GM11168 (cell line): ENCODE results near the gene CST9L.
"Not testable (repeated sequence)": the region's sequence is repeated elsewhere in the genome, so short reads cannot be mapped to it uniquely, and the experiment has no call there.

Source experiments
- in situ Hi-C: fragments of 300-500 bp; cut with MboI; formaldehyde crosslinking; loops from one replicate; pipeline ENCODE4 v1.12.0; 2022; ENCODE audit warnings: low sequenced_read_pairs; ENCODE audit not compliant: unreplicated experiment

The CST9L gene

DNA sequence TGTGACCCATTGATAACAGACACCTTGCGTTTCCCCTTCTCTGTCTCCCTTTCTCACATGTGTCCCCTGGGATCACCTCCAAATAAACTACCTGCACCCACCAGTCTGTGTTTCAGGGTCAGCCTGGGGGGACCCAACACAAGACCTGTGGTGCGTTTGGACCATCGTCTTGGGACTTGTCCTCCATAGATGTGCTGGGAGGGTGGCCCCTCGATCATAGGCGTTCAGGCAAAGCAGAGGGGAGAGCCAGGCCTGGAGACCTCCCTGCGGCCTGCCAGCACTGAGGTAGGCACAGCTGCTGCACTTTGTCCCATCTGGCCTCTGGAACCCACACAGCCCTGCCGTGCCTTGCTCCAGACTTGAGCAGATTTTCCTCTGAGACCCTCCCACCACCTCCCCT lies 19.3 kb upstream of the CST9L start:
- in situ Hi-C loops, result no loop called here

DNA sequence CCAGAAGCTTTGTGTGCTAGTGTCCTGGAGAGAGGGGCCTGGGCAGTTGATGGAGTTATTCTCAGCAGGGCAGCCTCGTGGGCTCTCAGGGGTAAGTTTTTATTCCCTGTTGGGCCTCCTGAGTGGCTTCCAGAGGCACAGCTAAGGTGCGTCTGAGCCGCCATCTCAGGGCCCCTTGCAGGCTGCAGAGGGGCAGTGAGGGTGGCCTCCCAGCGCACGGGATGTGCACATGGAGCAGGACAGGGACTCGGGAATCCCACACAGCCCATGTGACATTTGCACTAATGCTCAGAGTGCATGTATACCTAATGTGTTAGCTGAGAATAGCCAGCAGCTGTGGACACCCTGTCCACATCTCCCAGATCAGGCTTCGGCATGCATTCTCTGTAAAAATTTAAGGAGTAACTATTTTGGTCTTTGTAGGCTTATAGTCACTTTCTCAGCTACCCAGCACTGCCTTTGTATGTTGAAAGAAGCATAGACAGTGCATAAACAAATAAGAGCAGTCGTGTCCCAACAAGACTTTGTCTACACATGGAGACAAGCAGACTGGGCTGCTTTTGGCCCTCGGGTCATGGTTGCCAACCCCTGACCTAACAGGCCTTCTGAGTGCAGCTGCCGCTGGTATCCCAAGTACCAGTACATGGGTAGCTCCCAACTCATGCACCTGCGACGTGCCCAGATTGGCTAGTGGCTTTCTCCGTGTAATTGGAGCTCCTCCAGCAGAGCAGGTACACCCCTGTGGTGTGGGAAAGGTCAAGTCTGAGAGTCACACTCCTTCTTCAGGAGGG lies 18.6 kb upstream of the CST9L start:
- in situ Hi-C loops, result no loop called here

DNA sequence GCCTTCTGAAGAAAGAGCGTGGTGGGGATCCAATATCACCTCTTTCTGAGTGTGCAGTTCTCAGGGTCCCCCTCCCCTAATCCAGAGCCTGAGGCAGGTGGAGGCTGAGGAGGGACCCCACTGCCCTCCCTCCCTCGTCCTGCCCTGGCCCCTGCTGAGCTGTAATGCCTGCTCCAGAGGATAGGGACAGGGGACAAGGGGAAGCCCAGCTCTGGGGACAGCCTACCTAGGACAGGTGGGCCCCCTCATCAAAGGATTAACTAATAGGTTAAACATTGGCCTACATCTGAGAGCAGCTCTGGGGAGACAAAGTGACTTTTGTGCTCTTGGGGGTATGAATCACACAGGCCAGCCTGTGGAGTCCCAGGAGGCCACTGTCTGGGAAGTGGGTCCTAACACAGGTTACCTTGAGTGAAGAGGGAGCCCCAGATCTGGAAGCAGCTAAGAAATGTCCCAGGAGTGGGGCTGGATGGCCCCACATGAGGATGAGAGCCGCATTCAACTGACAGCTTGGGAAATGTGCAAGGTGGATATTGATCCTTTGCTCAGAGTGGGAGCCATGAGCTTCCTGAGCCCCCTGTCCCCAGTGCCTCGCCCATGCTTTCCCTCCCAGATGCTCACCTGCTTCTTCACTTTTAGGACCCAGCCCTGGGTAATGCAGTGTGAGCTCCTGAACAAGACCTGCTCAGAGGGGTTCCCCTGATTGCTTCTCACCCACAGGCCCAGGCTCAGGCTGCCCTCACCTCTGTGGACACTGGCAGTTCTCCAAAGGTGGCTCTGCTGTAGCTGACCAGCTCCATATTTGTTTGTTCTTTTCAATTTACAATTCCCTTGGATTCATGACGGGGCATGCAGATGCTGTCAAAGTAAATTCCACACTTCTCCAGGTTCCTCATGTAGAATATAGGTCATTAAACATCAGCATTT lies 17.8 kb upstream of the CST9L start:
- in situ Hi-C loops, result no loop called here

DNA sequence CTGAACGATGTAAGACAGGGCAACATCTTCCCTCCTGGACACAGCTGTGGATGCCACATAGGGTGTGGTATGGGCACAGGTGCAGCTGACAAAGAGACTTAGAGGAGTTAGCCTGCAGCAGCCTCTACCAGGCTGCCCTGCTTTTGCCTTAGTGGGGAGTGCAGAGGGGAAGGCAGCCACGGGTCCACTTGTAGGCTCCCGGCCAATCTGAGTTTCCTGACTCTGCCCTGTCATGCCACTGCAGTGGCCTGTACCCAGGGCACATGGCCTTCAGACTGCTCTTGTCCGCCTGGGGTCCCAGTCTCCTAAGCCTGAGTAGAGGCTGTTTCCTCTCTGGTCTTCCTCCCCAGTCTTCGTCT lies 17.1 kb upstream of the CST9L start:
- in situ Hi-C loops, result no loop called here

DNA sequence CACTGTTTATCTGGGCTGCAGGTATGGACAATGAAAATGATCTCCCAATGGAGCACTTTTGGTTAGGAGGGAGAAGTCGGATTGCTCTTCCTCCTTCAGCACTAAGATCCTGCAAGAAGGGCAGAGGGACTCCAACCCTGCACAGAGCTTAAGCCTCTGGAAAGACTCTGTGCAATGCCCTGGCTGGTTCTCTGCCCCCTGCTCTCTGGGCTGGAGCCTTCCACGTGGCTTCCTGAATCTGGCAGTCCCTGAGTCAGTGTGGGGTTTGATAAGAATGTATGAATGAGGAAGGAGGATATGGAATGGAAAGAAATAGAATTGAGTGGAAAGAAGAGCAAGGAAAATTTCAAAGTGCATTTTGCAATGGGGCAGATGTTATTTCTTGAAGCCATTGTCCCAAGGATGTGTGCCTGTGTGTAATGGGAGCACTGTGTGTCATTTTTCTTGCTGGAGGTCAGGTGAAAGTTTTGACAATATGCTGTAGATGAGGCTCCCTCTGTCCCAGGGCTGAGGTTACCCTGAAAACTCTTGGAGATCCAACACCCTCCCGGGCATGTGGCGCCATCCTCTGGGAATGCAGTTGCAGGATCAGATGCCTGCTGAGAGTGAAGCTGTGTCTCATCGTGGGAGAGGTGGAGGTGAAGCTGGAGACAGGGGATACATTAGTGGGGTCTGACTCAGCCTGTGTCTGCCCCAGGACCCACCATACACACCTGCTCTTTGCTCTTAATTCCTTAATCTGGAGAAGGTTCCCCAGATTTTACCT lies 16.3 kb upstream of the CST9L start:
- in situ Hi-C loops, result no loop called here

DNA sequence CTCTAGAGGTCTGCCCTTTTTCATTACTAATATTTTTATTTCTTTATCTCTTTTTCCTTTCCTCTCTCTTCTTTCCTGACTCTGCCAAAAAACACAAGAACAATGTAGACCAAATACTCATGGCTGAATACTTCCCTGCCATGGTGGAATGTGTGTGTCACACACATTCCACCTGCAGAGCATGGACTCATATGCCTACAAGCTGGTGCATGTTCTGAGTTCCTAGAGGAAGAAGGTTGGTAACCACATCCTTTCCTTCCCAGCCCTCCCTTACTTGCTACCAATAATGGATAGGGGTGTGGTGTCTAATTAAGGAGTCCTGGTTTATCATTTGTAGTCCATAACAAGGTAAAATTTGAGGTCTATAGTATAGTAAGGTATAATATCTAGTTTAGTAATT lies 15.2 kb upstream of the CST9L start:
- in situ Hi-C loops, result no loop called here

DNA sequence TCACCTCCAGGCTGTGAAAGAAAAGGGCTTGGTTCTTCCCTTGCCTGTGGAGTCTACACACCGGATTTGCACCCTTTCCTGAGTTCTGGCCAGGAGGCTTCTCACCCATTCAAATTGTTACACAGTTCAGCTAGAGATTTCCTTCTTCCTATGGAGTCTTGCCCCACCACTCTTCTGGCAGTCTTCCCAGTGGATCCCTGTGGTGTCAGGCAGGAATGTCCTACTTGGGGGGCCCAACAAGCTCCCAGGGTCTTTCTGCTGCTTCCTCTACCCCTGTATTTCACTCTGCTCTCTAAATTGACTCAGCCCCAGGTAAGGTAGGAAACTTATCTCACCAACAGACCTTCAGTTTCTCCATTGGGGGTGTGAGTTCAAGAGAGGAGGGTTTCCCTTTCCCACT lies 14.0 kb upstream of the CST9L start:
- in situ Hi-C loops, result no loop called here

DNA sequence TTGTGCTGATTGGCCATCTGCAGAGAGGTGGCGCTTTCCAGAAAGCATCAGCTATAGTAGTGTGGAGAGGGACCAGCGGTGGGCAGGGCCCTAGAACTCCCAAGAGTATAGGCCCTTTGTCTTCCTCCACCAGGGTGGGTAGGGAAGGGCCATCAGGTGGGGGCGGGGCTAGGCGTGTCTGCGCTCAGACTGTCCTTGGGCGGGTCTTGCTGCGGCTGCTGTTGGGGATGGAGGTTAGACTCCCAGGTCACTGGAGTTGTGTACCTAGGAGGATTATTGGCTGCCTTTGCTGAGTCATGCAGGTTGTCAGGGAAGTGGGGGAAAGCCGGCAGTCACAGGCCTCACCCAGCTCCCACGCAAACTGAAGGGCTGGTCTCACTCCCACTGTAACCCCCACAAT lies 13.5 kb upstream of the CST9L start:
- in situ Hi-C loops, result not testable (repeated sequence)

DNA sequence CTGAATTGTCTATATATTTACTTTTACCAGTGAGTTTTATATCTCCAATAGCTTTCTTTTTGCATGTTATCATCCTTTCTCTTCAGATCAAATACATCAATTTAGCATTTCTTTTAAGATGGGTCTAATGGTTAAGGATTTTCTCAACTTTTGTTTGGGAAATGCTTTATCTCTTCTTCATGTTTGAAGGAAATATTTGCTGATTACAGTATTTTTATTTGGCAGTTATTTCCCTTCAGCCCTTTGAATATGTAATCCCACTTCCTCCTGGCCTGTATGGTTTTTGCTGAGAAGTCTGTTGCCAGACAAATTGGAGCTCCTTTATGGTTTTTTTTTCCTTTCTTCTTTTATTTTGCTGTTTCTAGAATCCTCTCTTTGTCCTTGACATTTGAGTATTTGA lies 6.7 kb upstream of the CST9L start:
- in situ Hi-C loops, result no loop called here

DNA sequence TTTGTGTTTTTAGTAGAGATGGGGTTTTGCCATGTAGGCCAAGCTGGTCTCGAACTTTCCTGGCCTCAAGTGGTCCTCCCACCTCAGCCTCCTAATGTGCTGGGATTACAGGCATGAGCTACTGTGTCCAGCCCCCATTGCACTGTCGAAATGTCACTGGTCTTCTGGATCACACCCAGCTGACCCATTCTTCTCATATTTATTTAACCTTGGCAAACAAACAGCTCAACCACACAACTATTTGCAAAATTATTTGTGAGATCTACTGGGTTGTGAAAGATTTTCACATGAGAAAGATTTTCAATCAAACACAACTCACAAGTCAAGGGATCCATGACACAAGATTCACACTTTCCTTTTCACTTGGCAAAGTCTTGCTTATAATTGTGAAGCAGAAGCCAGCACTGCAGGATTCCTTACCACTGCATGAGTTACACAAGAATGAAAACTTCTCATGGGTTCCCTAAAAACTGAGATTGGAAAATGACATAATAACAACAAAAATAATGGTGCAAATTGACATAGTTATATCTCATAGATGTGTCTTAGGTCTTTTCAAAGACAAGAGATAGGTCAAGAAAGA lies 2.0 kb upstream of the CST9L start:
- in situ Hi-C loops, result no loop called here

DNA sequence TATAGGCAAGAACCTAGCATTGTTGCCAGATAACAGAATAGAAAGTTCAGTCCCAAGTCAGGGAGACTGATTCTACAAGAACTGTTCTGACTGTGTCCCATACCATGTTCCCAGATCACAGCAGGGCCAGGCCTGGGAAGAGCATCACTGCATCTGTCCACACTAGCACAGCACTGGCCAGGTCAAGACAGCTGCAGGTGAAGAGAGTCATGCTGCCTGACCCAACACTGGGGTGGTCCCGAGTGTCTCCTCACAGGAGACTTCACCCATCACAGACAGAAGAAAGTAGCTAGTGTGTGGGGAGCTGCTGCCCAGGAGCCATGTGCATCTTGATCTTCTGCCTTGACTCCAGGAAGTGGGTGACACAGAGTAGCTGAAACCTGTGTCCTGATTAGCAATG lies 1.3 kb upstream of the CST9L start:
- in situ Hi-C loops, result loop anchor here (10.0 kb wide), 1 partner anchor 75 kb away; the partner anchor contains the start of gene CST8

DNA sequence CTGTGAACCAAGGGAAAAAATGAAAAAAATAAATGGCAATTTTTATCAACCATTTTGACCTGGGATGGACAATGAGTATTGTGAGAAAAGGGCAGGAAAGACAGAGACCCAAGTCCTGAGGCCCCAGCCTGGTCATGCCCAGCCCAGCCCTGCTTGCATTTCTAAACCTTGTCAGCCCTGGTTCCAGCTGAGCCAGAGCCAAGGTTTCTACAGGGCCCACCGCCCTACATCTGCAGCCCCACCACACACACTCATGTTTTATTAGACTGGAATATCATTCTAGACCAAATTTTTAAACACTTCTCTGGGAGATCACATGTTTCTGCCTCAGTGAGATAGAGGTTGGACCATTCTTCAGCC lies 667 bp upstream of the CST9L start:
- in situ Hi-C loops, result loop anchor here (10.0 kb wide), 1 partner anchor 74 kb away; the partner anchor contains the start of gene CST8

DNA sequence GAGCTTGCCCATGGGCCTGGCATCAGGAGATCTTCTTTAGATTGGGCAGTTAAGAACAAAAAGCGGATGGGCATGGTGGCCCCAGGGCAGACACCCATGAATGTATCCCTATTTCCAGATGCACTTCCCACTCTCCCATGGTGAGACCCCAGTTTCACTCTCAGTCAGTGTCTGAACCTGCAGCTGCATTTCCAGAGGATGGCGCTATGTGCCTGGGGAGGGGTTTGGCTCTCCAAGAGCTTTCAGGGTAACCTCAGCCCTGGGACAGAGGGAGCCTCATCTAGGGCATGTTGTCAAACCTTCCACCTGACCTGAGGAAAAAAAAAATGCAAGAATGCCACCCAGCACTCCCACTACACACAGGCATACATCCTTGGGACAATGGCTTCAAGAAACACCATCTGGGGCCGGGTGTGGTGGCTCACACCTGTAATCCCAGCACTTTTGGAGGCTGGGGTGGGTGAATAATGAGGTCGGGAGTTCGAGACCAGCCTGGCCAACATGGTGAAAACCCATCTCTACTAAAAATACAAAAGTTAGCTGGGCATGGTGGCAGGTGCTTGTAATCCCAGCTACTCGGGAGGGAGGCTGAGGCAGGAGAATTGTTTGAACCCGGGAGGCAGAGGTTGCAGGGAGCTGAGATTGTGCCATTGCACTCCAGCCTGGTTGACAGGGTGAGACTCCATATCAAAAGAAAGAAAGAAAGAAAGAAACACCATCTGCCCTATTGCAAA lies 1.9 kb downstream of the CST9L start:
- in situ Hi-C loops, result loop anchor here (10.0 kb wide), 1 partner anchor 72 kb away; the partner anchor contains the start of gene CST8

DNA sequence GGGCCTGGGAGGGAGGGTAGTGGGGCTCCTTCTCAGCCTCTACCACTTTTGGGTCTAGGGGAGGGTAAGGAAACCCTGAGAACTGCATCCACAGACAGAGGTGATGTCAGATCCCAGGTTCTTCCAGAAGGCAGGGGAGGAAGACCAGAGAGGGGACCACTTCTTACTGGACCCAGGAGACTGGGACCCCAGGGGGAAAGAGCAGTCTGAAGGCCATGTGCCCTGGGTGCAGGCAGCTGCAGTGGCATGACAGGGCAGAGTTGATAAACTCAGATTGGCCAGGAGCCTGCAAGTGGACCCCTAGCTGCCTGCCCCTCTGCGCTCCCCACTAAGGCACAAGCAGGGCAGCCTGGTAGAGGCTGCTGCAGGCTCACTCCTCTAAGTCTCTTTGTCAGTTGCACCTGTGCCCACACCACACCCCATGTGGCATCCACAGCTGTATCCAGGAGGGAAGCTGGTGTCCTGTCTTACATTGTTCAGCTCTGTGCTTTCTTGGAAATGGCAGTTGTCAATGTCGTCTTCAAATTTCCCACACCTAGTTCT lies 2.7 kb downstream of the CST9L start:
- in situ Hi-C loops, result loop anchor here (10.0 kb wide), 1 partner anchor 71 kb away; the partner anchor contains the start of gene CST8

DNA sequence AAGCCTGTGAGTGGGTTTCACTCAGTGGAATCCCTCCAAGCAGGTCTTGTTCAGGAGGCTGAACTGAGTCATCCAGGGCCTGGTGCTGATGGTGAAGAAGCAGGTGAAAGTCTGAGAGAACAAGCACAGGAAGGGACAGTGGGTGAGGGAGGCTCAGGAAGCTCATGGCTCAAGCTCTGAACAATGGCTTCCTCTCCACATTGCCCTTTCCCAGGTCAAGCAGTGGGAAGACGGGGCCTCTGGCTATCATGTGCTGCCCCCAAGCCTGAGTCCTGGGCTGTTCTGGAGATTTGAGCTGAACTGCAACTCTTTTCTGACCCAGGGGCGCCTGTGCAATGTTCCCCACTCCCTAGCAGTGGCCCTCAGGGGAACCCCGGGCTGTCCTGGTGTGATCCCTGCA lies 3.4 kb downstream of the CST9L start:
- in situ Hi-C loops, result loop anchor here (10.0 kb wide), 1 partner anchor 70 kb away; the partner anchor contains the start of gene CST8

DNA sequence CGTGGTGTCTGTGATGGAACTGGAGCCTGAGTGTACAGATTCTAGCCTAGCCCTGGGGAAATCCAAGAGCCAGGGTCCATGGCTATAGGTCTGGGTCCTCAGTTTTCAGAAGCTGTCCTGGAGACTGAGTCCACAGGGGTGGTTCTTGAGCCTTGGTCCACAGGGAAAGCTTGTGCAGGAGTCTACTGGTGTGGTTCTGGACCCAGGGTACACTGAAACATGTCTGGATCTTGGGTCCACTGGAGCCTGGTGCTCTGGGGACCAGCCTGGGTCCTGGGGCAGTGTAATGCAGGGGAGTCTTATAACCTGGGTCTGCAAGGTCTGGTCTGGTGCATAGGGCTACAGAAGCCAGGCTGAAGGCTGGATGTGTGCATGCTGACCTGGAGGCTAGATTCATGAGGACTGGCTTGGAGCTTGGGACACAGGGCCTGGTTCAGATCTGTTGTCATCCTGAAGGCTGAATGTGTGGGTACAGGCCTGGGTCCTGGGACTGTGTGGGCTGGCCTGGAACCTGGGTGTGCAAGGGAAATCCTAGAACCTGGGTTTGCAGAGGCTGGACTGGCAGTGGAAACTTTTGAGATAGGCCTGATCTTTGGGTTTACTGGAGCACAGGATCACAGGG lies 5.5 kb downstream of the CST9L start:
- in situ Hi-C loops, result loop anchor here (10.0 kb wide), 1 partner anchor 68 kb away; the partner anchor contains the start of gene CST8

DNA sequence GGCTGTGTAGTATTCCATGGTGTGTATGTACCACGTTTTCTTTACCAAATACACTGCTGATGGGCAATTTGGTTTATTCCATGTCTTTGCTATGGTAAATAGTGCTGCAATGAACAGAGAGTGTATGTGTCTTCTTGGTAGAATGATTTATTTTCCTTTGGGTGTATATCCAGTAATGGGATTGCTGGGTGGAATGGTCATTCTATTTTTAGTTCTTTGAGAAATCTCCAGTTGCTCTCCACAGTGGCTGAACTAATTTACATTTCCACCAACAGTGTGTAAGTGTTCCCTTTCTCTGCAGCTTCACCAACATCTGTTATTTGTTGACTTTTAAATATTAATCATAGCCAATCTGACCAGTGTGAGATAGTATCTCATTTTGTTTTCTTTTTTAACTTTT lies 13.9 kb downstream of the CST9L start:
- in situ Hi-C loops, result no loop called here

DNA sequence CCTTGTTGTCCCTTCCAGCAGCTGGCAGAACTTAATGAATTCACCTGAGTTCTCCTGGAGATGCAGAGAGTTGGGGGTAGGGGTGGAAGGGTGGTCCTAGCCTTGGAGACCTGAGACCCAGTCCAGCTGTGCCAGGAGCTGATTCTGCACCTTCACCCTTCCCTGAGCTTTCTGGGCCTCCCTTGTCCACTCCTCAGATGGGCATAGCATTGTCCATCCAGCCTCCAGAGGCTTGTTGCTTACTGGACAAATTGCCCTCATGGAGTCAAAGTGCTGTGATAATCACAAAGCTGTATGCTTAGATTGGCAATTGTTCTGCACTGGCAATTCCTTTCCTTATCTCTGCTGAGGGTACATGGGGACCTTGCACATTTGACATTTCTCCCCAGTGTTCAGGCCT lies 16.5 kb downstream of the CST9L start:
- in situ Hi-C loops, result no loop called here

DNA sequence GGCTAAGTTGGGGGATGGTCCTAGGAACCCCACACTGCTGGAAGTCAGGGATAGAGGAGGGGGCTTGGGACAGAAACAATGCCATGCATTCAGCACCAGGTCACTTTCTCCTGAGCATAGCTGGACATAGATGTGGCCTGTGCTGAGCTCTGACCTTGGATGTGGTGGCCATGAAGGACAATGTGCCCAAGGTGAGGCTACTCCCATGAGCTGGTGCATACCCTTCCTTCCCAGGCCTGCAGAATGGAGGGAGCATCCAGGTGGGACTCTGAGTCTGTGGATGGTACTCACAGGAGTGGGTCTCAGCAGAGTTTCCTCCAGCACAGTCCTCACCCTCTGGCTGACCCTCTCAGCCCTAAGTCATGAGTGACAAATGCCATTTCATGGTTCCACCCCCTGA lies 16.9 kb downstream of the CST9L start:
- in situ Hi-C loops, result no loop called here
